Fibroblast of skin of scalp (primary cell): ENCODE measurements around the gene VWDE.
A peak's percentile ranks its signal among the peaks of the same experiment; 100 is the strongest.

Source experiments
- DNase-seq: peaks from one replicate; pipeline ENCODE4 v3.0.0-alpha.2; 2013

The VWDE gene

DNA sequence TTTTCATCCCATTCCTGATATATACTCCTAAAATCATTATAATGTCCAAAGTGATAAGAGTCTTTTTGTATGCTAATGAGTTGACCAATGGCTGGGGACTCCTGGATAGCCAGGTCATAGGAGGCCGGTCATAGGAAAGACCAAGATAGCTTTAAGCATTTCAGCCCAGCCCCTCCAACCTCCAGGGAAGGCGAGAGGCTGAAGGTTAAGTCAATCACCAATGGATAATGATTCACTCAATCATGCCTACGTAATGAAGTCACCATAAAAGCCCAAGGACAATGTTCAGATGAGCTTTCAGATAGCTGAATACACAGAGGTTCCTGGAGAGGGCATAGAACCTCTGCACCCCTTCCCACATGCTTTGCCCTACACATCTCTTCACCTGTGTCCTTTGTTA, 75.7 kb downstream of the VWDE start:
- no peak for DNase-seq

DNA sequence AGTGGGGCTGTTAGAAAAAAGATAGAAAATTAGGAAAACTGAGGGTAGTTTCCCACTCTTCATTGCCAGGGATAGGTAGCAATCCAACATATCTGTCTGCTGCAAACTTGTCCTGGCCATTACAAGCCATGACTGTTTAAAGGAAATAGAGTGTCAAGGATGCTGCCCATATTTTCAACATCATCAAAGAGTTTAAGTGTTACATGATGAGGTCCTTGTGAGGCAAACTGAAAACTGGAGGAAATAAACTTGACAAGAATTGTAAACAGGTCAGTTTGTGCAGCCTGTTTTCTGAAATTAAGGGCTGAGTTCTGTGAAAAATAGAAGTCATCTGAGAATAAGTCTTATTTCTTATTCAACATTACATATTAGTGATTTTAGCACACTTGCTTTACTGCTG, 78.0 kb downstream of the VWDE start:
- DNase-seq = no peak

DNA sequence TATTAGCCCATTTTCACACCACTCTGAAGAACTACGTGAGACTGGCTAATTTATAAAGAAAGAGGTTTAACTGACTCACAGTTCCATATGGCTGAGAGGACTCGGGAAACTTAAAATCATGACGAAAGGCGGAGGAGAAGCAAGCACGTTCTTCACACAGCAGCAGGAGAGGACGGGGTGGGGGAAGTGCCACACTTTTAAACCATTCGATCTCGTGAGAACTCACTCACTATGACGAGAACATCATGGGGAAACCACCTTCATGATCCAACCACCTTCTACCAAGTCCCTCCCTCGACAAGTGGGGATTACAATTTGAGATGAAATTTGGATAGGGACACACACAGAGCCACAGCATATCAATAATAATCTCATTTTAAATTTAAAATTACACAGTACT, 80.2 kb downstream of the VWDE start:
- DNase-seq = no peak

DNA sequence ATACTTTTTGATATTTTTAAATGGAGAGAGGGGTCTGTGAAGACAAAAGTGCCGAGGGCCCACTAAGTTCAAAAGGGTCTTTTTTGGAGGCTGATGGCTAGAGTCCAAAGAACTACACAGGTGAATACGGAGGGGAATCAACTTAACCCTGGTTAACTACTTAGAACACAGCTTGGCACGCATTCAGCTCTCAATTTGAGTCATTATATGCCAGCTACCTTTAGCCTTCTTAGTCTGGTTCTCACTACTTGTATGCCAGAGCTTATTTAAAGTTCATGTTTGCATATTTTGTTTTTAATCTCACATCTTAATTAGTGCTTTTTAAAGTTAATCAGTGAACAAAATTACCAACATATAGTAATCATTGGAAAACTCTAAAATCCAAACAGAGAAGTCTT, 80.8 kb downstream of the VWDE start:
- DNase-seq = no peak

DNA sequence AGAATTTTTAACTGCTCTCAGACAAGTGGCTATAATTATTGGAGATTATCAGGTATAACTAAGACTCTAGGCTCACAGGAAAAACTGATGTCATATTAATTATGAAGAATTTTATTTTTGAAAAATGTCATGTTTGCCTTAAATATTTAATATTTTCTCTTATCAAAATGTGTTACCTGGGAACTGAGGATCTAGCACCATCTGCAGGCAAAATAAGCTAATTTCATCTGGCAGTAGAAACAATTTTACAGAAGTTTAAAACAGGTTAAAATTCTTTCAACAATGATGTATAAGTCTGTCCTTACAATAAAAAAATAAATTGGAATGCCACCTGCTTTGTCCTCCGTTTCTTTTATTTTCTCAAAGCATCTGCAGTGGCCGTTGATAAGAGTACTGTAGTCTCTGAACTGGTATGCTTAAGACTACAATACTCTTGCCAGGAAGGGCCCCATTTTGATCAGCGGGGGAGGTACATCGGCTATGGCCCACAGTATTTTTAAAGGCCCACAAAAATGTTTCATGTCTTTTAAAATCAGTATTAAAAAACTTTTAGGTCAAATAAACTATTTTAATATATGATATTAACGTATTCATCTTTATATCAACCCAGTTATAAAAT, 81.3 kb downstream of the VWDE start:
- peak; percentile 12 for DNase-seq

DNA sequence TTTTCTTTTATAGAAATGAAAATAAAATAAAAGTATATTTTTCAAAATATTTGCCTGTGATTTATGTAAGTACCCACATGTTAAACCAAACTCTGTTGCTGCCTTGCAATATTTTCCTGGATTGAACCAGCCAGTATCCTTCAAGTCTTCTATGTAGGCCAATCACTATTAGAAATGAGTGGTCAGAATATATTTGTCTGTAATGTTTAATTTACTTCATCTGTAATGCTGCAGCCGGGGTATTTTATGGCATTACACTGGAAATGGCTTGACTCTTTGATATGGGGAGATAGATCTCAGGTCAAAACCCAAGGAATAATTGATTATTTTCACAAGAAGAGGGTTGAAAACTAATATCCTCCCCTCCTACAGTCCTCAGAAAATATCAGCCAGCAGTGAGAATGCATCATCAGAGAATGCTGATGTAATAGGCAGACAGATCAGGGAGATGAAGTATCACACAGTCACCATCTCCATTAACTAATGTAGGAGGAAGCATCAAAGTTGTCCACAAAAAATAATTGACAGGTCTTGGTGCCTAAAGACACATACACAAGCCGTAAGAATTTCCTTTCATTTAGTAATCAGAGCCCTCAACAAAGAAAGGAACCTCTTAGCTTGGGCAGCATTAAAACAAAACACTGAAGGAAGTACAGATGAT, 82.5 kb downstream of the VWDE start:
- DNase-seq = peak; percentile 39

DNA sequence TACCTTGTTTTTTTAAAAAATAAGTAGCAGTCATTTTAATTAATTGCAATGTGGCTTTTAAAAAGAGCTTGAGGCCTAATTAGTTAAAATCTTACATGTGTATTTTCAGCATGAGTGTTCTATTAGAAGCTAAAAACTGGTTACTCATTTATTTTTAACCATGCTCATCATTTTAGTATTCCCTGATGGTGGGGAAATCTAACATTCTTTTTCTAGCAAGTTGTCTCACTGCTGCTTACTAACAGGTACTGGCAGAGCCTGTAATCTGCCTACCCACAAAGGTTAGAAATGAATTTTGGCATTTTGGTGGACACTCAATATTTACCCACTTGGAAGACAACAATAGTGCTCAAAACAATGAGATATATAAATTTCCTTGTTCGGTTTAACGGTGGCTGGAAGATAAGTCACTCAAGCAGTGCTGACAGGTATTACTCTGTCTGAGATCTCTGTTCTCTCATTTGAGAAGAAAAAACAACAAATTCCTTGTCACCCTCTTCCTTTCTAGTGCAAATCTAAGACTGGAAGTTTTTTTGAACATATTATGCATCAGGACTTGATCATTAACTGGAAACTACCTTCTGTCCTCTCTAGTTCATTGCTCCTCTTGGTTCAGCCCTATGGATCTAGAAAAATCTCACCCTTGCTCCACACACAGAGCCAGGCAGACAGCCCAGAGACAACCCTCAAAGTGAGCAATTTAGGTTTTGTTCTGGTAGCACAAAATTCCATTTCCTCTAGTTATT, 83.3 kb downstream of the VWDE start:
- no peak for DNase-seq

DNA sequence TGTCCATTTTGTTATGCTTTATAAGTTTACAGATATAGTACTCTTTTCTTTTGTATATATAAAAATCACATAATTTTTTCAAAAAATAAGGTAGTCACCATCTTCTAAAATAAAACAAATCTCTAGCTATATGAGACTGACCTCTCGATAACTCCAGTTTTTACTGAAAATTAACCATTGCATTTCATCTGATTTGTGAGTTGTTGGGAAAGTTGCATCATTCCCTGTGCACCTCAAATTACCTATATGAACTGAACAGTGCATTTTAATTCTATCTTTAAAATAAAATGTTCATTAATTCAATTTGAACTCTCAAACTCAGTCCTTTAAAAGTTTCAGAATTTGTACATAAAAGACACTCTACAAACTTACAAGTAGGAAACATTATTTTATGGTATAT, 86.0 kb downstream of the VWDE start:
- DNase-seq = no peak

DNA sequence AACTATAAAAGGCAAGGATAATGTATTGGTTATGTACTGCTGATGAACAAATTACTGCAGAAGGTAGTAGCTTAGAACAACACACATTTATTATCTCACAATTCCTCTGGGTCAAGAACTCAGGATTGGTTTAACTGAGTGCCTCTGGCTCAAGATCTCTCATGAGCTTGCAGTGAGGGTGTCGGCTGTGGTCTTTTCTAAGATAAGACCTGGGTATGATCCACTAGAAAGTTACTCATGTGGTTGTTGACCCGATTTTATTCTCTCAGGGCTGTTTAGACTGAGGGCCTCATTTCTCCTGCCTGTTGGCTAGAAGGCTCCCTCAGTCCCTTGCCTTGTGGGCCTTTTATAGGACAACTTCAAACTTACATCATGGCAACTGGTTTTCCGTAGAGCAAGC, 86.7 kb downstream of the VWDE start:
- no peak for DNase-seq

DNA sequence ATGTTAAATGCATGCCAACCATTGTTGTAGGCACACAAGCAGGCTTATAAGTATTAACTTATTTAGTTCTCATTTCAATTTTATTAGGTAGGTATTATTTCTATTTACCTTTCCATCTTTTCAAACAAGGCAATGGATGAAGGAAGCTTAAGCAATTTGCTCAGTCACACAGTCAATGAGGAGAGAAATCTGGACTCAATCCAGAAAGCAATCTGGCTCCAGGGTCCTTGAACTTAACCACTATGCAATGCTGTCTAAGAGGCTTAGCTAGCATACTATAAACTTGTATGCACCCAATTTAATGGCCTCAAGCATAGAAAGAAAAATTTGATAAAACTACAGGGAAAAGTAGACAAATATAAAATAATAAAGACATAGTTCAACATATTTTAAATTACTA, 88.6 kb downstream of the VWDE start:
- DNase-seq = no peak

DNA sequence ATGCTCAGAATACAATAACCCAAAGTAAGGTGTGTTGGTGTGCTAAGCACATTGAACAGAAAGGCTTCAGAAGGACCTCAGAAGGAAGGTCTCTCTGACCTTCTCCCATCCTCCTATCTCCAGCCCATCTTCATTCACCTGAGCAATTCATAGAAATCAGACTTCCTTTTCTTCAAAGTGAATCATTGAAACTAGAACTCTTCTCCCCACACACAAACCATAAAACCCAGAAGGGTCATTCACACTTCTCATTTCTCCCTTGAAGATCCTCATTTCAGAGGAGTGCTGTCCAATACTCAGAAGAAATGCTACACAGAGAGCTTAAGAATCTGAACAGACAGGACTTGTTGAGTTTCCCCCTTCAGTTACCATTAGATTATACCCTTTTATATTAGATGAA, 89.5 kb downstream of the VWDE start:
- no peak for DNase-seq

DNA sequence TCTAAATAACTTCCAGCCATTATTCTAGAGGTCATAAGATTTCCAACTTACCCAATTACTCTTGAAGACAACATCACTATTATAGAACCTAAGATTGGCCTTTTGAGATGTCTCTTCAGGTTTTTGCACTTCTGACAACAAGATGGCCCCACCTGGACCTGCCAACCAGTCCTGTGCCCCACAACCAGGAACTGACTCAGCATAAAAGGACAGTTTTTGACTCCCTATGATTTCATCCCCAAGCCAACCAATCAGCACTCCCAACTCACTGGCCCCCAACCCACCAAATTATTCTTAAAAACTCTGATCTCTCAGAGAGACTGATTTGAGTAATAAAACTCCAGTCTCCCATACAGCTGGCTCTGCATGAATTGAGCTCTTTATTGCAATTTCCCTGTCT, 98.2 kb downstream of the VWDE start:
- no peak for DNase-seq

DNA sequence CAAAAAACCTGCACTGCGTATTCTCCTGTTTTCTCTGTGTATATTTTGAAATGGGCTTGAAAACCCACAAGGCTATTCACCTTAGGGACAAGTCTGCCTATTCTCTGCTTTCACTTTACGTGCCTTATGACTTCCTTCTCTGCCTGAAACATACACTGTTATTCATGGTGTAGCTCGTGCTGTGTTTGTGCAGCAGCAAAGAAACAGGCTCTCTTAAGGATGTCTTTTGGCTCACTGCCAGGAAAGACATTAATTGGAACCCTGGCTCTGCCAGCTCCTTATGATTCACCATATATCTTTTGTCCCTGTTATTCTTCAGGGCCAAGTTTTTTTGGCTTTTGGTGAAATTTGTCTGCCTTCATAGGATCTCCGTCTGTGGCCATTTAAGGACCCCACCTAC, 100.2 kb downstream of the VWDE start:
- no peak for DNase-seq

DNA sequence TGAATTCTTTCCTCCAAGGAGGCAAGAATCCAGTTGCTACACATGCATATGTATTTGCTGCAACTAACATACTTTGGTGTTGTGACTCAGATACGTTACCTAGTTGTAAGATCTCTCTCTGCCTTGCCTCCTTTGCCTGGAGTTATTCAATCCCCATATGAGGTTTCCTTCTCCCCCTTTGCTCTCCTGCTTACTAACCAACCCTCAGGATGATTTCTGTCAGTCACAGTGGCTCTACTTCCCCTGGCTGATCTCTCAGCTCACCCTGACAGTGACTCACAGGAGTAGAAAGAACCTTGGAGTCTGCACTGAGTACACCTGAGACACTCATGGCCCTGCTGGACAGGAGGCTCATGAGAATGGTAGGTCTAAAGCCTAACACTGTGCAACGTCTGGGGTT, 100.6 kb downstream of the VWDE start:
- DNase-seq = no peak

DNA sequence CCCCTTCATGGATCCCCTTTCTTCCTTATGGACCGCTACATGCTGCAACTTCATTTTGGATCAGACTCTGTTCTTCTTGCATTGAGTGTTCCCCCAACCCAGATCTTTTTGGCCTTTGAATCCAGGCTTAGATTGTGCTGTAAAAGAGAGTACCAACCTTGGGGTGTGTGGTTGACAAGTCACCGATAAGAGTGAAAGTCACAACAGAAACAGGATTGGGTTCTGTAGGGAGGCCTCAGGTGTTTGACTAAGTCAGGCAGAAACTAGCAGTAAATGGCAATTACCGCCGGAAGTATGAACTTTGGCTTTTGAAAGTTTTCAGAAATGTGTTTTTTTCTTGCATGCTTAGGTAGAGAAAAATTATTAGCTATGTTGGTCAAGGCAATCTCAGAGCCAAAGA, 103.2 kb downstream of the VWDE start:
- DNase-seq = no peak

DNA sequence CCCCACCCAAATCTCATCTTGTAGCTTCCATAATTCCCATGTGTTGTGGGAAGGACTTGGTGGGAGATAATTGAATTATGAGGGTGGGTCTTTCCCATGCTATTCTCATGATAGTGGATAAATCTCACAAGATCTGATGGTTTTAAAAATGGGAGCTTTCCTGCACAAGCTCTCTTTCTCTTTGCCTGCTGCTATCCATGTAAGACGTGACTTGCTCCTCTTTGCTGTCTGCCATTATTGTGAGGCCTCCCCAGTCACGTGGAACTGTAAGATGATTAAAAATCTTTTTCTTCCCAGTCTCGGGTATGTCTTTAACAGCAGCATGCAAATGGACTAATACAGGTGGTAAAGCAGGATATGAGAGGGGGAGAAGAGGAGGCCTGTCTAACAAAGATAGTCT, 104.3 kb downstream of the VWDE start:
- DNase-seq = no peak

DNA sequence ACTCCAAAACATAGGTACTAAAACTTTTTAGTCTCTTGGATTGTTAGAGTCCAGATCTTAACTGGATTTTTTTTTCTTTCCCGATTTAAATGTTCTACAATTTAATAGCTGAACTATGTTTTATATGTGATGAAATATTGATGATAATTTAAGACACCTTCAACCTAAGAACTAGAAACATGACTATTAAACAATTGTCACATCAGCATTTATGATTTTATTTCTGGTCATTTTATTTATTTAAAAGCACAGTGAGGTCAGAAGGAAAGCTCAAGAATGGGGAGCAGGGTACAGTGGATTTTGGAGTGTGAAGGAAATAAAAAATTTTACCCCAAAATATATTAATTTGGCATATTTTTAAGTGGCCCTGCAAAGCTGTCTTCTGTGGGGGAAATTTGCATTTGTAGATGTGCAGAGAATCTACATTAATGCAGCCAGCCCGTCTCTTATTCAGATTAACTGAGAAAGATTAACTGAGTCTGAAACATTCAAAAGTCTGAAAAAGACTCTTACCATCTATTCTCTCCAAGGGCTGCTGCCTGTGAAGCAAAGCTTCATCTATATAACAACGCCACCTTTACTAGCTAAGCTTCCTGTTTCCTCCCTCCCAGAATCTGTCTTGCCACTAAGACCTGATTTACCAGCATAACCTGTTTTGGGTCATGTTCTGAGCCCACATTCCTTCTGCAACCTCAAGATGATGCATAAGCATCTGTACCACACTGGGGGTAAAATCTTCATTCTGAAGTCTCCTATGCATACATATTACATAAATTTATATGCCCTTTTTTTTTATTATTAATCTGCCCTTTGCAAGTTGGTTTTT, 106.2 kb downstream of the VWDE start:
- no peak for DNase-seq

DNA sequence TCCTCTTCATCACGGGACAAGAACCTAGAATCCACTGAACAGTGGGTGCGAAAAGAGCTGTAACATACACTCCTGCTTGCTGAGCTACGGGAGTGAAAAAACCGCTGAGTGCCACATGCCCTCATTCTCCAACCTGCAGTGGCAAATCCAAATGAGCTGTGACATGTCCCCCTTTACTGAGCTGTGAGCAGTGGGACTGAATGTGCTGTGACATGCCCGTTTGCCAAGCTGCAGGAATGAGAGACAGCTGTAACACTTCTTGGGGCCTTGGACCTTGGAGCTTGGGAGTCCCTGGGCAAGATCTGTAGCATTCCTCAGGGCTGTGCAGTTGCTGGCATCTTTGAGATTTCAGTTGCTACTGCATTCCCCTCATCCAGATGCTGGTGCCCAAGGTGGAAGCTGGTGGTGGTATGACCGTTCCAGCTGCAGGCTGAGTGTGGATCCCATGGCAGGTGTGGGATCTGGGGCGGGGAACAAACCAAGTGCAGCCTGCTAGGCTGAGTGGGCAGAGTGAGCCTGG, 107.6 kb downstream of the VWDE start:
- no peak for DNase-seq

DNA sequence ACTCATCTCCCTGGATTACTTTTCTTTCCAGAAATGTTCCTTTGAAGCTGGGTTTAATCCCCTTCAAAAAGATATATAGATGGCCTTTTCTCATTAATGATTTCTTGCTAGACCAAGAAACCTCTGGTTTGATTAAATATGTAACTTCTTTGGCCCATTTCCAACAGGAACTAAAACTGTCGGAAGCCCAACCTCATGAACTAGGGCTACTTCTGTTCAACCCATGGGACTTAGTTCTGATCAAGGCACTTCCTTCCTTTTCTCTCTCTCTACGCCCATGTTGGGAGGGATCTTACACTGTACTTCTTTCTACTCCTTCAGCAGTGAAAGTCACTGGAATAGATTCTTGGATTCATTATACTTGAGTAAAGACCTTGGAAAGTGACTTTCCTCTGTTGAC, 109.0 kb downstream of the VWDE start:
- DNase-seq = no peak

DNA sequence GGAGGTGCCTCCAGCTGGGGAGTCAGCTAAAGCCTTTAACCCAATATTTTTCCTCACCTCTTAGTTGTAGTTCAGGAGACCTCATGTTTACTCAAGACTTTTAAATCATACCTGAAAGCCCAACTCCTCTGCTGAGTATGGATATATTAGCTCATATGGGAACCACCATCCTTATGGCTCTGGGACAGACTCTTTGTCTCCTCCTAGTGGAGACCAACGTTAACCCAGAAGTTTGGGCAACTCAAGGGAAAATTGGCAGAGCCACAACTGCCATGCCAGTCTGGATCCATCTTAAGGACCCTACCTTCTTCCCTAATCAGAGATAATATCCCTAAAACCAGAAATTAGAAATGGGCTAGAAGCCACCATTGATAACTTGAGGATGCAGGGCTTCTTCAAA, 111.8 kb downstream of the VWDE start:
- no peak for DNase-seq

DNA sequence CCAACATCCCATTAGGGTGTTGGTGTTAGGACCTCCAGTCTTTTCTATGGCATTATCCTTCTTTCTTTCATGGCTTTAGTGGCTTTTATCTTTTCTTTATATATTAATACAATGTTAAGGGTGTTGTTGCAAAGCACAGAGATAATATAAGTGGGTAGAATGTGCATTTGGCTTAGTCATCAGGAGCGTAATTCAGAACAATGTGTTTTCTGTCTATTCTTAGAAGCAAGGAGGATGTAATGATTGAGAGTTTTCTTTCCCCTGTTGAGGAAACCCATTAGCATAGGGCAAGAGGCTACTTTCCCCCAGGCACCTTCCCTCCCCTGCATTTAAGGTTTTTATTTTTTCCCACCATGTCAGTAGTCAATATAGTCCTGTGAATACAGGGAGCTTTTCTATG, 112.9 kb downstream of the VWDE start:
- no peak for DNase-seq

DNA sequence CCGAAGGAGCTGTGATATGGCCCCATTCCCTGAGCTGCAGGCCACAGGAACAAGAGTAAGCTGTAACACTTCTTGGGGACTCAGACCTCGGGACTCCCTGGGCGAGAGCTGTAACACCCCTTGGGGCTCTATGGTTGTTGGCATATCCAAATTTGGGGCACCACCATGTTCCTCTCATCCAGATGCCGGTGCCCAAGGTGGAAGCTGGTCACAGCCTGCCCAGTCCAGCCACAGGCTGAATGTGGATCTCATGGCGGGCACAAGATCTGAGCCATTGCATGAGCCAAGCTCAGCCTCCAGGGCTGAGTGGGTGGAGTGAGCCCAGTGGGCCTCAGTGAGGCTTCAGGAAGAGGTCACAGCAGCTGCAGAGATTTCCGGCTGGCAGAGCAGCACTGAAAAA, 113.7 kb downstream of the VWDE start:
- no peak for DNase-seq

DNA sequence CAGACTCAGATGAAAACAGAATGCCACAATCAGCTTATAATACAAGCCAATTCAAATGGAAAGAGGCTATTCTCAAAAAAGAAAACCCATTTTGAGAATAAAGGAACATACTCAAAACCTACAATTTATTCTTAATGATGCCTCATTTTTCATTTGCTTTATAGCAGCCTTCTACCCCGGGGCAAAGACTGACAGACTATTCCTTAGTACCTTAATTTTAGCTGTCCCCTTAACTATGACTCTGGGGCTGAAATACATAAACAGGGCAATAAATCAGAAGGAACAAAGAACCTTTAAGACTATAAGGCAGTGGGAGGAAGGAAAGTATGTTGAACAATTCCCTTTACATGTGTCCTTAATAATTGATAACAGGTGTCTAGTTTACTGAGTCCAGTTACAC, 115.8 kb downstream of the VWDE start:
- no peak for DNase-seq
